ENCODE results near the gene DDX39B.
"Not testable (repeated sequence)": the region's sequence is repeated elsewhere in the genome, so short reads cannot be mapped to it uniquely, and the experiment has no call there.

Gene DDX39B

GRCh38 chr6:31528821-31529328 lies 12.9 kb downstream of the DDX39B start, which contains the start of gene MCCD1:
Gene MCCD1, plus strand, starts transcription at chr6:31528962. Its CDS starts 53 bp downstream, at chr6:31529015.
- no peak for DNase-seq (ENCODE audit: low spot score)

GRCh38 chr6:31528307-31528777 lies 13.5 kb downstream of the DDX39B start:
- DNase-seq (ENCODE audit: low spot score): no peak

GRCh38 chr6:31525932-31526591 lies 15.7 kb downstream of the DDX39B start:
- no peak for DNase-seq (ENCODE audit: low spot score)

GRCh38 chr6:31525553-31525931 lies 16.3 kb downstream of the DDX39B start:
- no peak for DNase-seq (ENCODE audit: low spot score)

- DNase-seq (ENCODE audit: low spot score): no peak
These were observed 20.0 kb downstream of the DDX39B start for GRCh38 chr6:31521835-31522234.

- no peak for DNase-seq (ENCODE audit: low spot score)
These were observed 28.2 kb downstream of the DDX39B start for GRCh38 chr6:31513456-31514165.

- no peak for DNase-seq (ENCODE audit: low spot score)
These were observed 31.8 kb downstream of the DDX39B start for GRCh38 chr6:31510007-31510406.

- DNase-seq (ENCODE audit: low spot score): not testable (repeated sequence)
These were observed 32.8 kb downstream of the DDX39B start for GRCh38 chr6:31509036-31509435.

GRCh38 chr6:31502586-31502985 lies 39.2 kb downstream of the DDX39B start:
- no peak for DNase-seq (ENCODE audit: low spot score)

- not testable (repeated sequence) for DNase-seq (ENCODE audit: low spot score)
These were observed 42.2 kb downstream of the DDX39B start for GRCh38 chr6:31499648-31500047.

- DNase-seq (ENCODE audit: low spot score): no peak
These were observed 43.1 kb downstream of the DDX39B start for GRCh38 chr6:31498748-31499147.

- DNase-seq (ENCODE audit: low spot score): peak; percentile 74
These were observed 44.0 kb downstream of the DDX39B start, which contains the start of gene MICB for GRCh38 chr6:31497531-31498476. Gene MICB, plus strand, starts transcription at chr6:31498145. Its CDS starts 49 bp downstream, at chr6:31498194.

GRCh38 chr6:31496826-31497225 lies 45.0 kb downstream of the DDX39B start:
- not testable (repeated sequence) for DNase-seq (ENCODE audit: low spot score)

GRCh38 chr6:31495580-31495979 lies 46.2 kb downstream of the DDX39B start:
- DNase-seq (ENCODE audit: low spot score): no peak

GRCh38 chr6:31493875-31494694 lies 47.7 kb downstream of the DDX39B start:
- DNase-seq (ENCODE audit: low spot score): no peak

- DNase-seq (ENCODE audit: low spot score): not testable (repeated sequence)
These were observed 48.3 kb downstream of the DDX39B start for GRCh38 chr6:31493550-31493874.

GRCh38 chr6:31490115-31490873 lies 51.5 kb downstream of the DDX39B start:
- no peak for DNase-seq (ENCODE audit: low spot score)

- no peak for DNase-seq (ENCODE audit: low spot score)
These were observed 52.7 kb downstream of the DDX39B start for GRCh38 chr6:31489086-31489485.

GRCh38 chr6:31487674-31488073 lies 54.1 kb downstream of the DDX39B start:
- not testable (repeated sequence) for DNase-seq (ENCODE audit: low spot score)

GRCh38 chr6:31486065-31486837 lies 55.6 kb downstream of the DDX39B start:
- not testable (repeated sequence) for DNase-seq (ENCODE audit: low spot score)

Data from COLO829 (cell line).